Subcutaneous abdominal adipose tissue (tissue), 5 donors: ENCODE results near the gene ALX4.

Experiments
- H3K27ac ChIP-seq: one replicate; pipeline ENCODE4 v1.7.0; 2013; ENCODE audit warnings: low read depth, mild to moderate bottlenecking, inconsistent platforms, low read length, moderate library complexity
- H3K27me3 ChIP-seq, 5 donors: one replicate each; pipeline ENCODE4 v1.7.0; 2013; ENCODE audit warnings: low read length in 5 of 5, inconsistent platforms in 1 of 5; ENCODE audit not compliant: control insufficient read depth in 5 of 5, insufficient read depth in 4 of 5
- H3K36me3 ChIP-seq, 5 donors: one replicate each; pipeline ENCODE4 v1.7.0; 2013; ENCODE audit warnings: low read length in 5 of 5; ENCODE audit not compliant: control insufficient read depth in 5 of 5, insufficient read depth in 5 of 5
- H3K4me1 ChIP-seq, 5 donors: one replicate each; pipeline ENCODE4 v1.7.0; 2013; ENCODE audit warnings: low read length in 5 of 5, mild to moderate bottlenecking in 3 of 5, moderate library complexity in 1 of 5; ENCODE audit not compliant: control insufficient read depth in 5 of 5, insufficient read depth in 5 of 5
- H3K4me3 ChIP-seq, 5 donors: one replicate each; pipeline ENCODE4 v1.7.0; 2013; ENCODE audit warnings: low read length in 5 of 5, low read depth in 1 of 5
- H3K9ac ChIP-seq, 5 donors: one replicate each; pipeline ENCODE4 v1.7.0; 2013; ENCODE audit warnings: low read length in 5 of 5, mild to moderate bottlenecking in 4 of 5, moderate library complexity in 3 of 5
- H3K9me3 ChIP-seq, 5 donors: one replicate each; pipeline ENCODE4 v1.7.0; 2013; ENCODE audit warnings: low read length in 5 of 5; ENCODE audit not compliant: control insufficient read depth in 5 of 5
- donor health status: healthy.
- donor health status: healthy.
- donor health status: healthy.
- donor health status: healthy.
- donor health status: healthy.

ALX4 gene

GRCh38 chr11:44318369-44318768, 8.4 kb upstream of the ALX4 start:
- Histone ChIP-seq H3K4me1 (peaks cover 0 to 30% (median 24%) of the 10 kb centered on the region in 5 donors), H3K9me3 (no peaks in the 10 kb centered on the region)

GRCh38 chr11:44316659-44317240, 6.8 kb upstream of the ALX4 start:
- Histone ChIP-seq H3K9ac (no peak overlapping the region), H3K36me3 (no peaks in the 10 kb centered on the region), H3K4me1 (peaks cover 0 to 24% (median 18%) of the 10 kb centered on the region in 5 donors), H3K27ac (no peak overlapping the region), H3K9me3 (no peaks in the 10 kb centered on the region), H3K4me3 (peak overlapping the region; percentile 23 to 62 (median 40)), H3K27me3 (peaks cover 60 to 94% (median 82%) of the 10 kb centered on the region in 5 donors)

More at GRCh38 chr11:44318369-44318768, 8.4 kb upstream of the ALX4 start:
- no peaks in the 10 kb centered on the region for H3K36me3 ChIP-seq
- H3K27me3 ChIP-seq: peaks cover 44 to 85% (median 70%) of the 10 kb centered on the region in 5 donors
- H3K9ac ChIP-seq: no peak overlapping the region
- no peak overlapping the region for H3K4me3 ChIP-seq
- no peak overlapping the region for H3K27ac ChIP-seq

GRCh38 chr11:44315947-44316658, 6.2 kb upstream of the ALX4 start:
- Histone ChIP-seq H3K27me3 (peaks cover 66 to 94% (median 85%) of the 10 kb centered on the region in 5 donors), H3K36me3 (no peaks in the 10 kb centered on the region), H3K9me3 (no peaks in the 10 kb centered on the region), H3K4me3 (peak overlapping the region; percentile 23 to 62 (median 40)), H3K9ac (no peak overlapping the region), H3K4me1 (peaks cover 0 to 24% (median 18%) of the 10 kb centered on the region in 5 donors), H3K27ac (no peak overlapping the region)

GRCh38 chr11:44314733-44315132, 4.8 kb upstream of the ALX4 start:
- H3K27ac ChIP-seq: no peak overlapping the region
- no peaks in the 10 kb centered on the region for H3K9me3 ChIP-seq
- peaks cover 67 to 93% (median 86%) of the 10 kb centered on the region in 5 donors for H3K27me3 ChIP-seq
- H3K4me3 ChIP-seq: no peak overlapping the region
- H3K36me3 ChIP-seq: no peaks in the 10 kb centered on the region
- H3K4me1 ChIP-seq: peaks cover 0 to 30% (median 27%) of the 10 kb centered on the region in 5 donors
- H3K9ac ChIP-seq: no peak overlapping the region

GRCh38 chr11:44313761-44314489, 4.0 kb upstream of the ALX4 start:
- Histone ChIP-seq H3K27ac (no peak overlapping the region), H3K4me3 (no peak overlapping the region), H3K36me3 (no peaks in the 10 kb centered on the region), H3K27me3 (peaks cover 59 to 91% (median 83%) of the 10 kb centered on the region in 5 donors), H3K9me3 (no peaks in the 10 kb centered on the region), H3K9ac (no peak overlapping the region), H3K4me1 (peaks cover 0 to 33% (median 31%) of the 10 kb centered on the region in 5 donors)

GRCh38 chr11:44312876-44313275, 2.9 kb upstream of the ALX4 start:
- Histone ChIP-seq H3K27ac (no peak overlapping the region), H3K36me3 (no peaks in the 10 kb centered on the region), H3K4me3 (no peak overlapping the region), H3K4me1 (peaks cover 0 to 35% (median 31%) of the 10 kb centered on the region in 5 donors), H3K9ac (no peak overlapping the region), H3K27me3 (peaks cover 58 to 91% (median 82%) of the 10 kb centered on the region in 5 donors), H3K9me3 (no peaks in the 10 kb centered on the region)

- Histone ChIP-seq H3K36me3 (no peaks in the 10 kb centered on the region), H3K27ac (no peak overlapping the region), H3K9ac (no peak overlapping the region), H3K9me3 (no peaks in the 10 kb centered on the region), H3K4me1 (peaks cover 0 to 27% (median 27%) of the 10 kb centered on the region in 5 donors), H3K4me3 (no peak overlapping the region), H3K27me3 (peaks cover 52 to 87% (median 77%) of the 10 kb centered on the region in 5 donors)
Measured at GRCh38 chr11:44311339-44312261, 1.7 kb upstream of the ALX4 start.

GRCh38 chr11:44310463-44311272, 729 bp upstream of the ALX4 start:
- Histone ChIP-seq H3K9me3 (no peaks in the 10 kb centered on the region), H3K27ac (no peak overlapping the region), H3K4me1 (peaks cover 0 to 27% (median 27%) of the 10 kb centered on the region in 5 donors), H3K9ac (no peak overlapping the region), H3K27me3 (peaks cover 46 to 86% (median 76%) of the 10 kb centered on the region in 5 donors), H3K4me3 (peak overlapping the region in 1 of 5 donors; percentile 44), H3K36me3 (no peaks in the 10 kb centered on the region)

GRCh38 chr11:44310206-44310462, 195 bp upstream of the ALX4 start:
- no peak overlapping the region for H3K9ac ChIP-seq
- no peaks in the 10 kb centered on the region for H3K36me3 ChIP-seq
- H3K27ac ChIP-seq: no peak overlapping the region
- H3K4me1 ChIP-seq: peaks cover 0 to 33% (median 28%) of the 10 kb centered on the region in 5 donors
- H3K27me3 ChIP-seq: peaks cover 42 to 85% (median 76%) of the 10 kb centered on the region in 5 donors
- no peaks in the 10 kb centered on the region for H3K9me3 ChIP-seq
- peak overlapping the region in 4 of 5 donors; percentile 44 to 68 (median 52) for H3K4me3 ChIP-seq
